ENCODE measurements around the gene SNCB. TPM values are rescaled to one million over a fixed set of nuclear protein-coding genes. Genes with fewer than 3 reads are reported as not detected.

SNCB gene
- total and polyA plus RNA-seq, 4 donors = 13.6 to 271 (median 157) TPM

GRCh38 chr5:176588297-176588696, 42.0 kb downstream of the SNCB start:
- peaks cover 48% of the 10 kb centered on the region for H3K36me3 ChIP-seq (ENCODE audit: control insufficient read depth, insufficient read depth, low read length)

GRCh38 chr5:176587398-176587797, 42.9 kb downstream of the SNCB start:
- Histone ChIP-seq H3K4me3 (ENCODE audit: low read depth, low read length) (no peak overlapping the region), H3K4me1 (ENCODE audit: control insufficient read depth, insufficient read depth, low read length) (no peaks in the 10 kb centered on the region), H3K27me3 (ENCODE audit: control insufficient read depth, insufficient read depth, low read length) (no peaks in the 10 kb centered on the region), H3K36me3 (ENCODE audit: control insufficient read depth, insufficient read depth, low read length) (peaks cover 44% of the 10 kb centered on the region), H3K27ac (ENCODE audit: low read depth, low read length) (no peak overlapping the region), H3K9me3 (ENCODE audit: control insufficient read depth, insufficient read depth, low read length) (peaks cover 3% of the 10 kb centered on the region)
- DNase-seq (ENCODE audit: low read depth in 4 of 6, low spot score in 6 of 6) = no peak
- 97% methylated on average over 3 of the region's 7 CpGs for WGBS (ENCODE audit: insufficient coverage)

More at GRCh38 chr5:176588297-176588696, 42.0 kb downstream of the SNCB start:
- Histone ChIP-seq H3K27ac (ENCODE audit: low read depth, low read length) (no peak overlapping the region), H3K9me3 (ENCODE audit: control insufficient read depth, insufficient read depth, low read length) (peaks cover 3% of the 10 kb centered on the region), H3K4me3 (ENCODE audit: low read depth, low read length) (no peak overlapping the region), H3K4me1 (ENCODE audit: control insufficient read depth, insufficient read depth, low read length) (no peaks in the 10 kb centered on the region), H3K27me3 (ENCODE audit: control insufficient read depth, insufficient read depth, low read length) (no peaks in the 10 kb centered on the region)
- no peak for DNase-seq (ENCODE audit: low read depth in 4 of 6, low spot score in 6 of 6)

- H3K4me3 ChIP-seq (ENCODE audit: low read depth, low read length) = no peak overlapping the region
- DNase-seq (ENCODE audit: low read depth in 4 of 6, low spot score in 6 of 6) = no peak
- 93% methylated on average over 3 of the region's 4 CpGs for WGBS (ENCODE audit: insufficient coverage)
- no peak overlapping the region for H3K27ac ChIP-seq (ENCODE audit: low read depth, low read length)
- peaks cover 7% of the 10 kb centered on the region for H3K36me3 ChIP-seq (ENCODE audit: control insufficient read depth, insufficient read depth, low read length)
- H3K27me3 ChIP-seq (ENCODE audit: control insufficient read depth, insufficient read depth, low read length) = no peaks in the 10 kb centered on the region
- peaks cover 9% of the 10 kb centered on the region for H3K4me1 ChIP-seq (ENCODE audit: control insufficient read depth, insufficient read depth, low read length)
- H3K9me3 ChIP-seq (ENCODE audit: control insufficient read depth, insufficient read depth, low read length) = peaks cover 3% of the 10 kb centered on the region
These were observed 47.3 kb downstream of the SNCB start for GRCh38 chr5:176583076-176583475.

DNA sequence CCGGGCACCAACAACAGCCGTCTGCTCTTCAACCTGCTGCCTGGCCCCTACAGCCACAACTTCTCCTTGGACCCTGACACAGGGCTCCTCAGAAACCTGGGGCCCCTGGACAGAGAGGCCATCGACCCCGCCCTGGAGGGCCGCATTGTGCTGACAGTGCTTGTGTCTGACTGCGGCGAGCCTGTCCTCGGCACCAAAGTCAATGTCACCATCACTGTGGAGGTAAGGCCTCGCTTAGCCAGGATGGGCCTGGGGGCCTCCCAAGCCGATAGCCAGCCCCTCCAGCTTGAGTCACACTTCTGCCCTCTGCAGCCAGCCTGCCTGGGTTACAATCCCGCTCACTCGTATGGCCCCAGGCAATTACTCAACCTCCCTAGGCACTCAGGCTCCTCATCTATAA, 49.0 kb downstream of the SNCB start:
- H3K36me3 ChIP-seq (ENCODE audit: control insufficient read depth, insufficient read depth, low read length) = peaks cover 8% of the 10 kb centered on the region
- no peaks in the 10 kb centered on the region for H3K27me3 ChIP-seq (ENCODE audit: control insufficient read depth, insufficient read depth, low read length)
- 87% methylated on average over 10 of the region's 12 CpGs for WGBS (ENCODE audit: insufficient coverage)
- no peak for DNase-seq (ENCODE audit: low read depth in 4 of 6, low spot score in 6 of 6)
- H3K4me1 ChIP-seq (ENCODE audit: control insufficient read depth, insufficient read depth, low read length) = peaks cover 17% of the 10 kb centered on the region
- H3K4me3 ChIP-seq (ENCODE audit: low read depth, low read length) = no peak overlapping the region
- peaks cover 3% of the 10 kb centered on the region for H3K9me3 ChIP-seq (ENCODE audit: control insufficient read depth, insufficient read depth, low read length)
- no peak overlapping the region for H3K27ac ChIP-seq (ENCODE audit: low read depth, low read length)

- Histone ChIP-seq H3K4me1 (ENCODE audit: control insufficient read depth, insufficient read depth, low read length) (peaks cover 17% of the 10 kb centered on the region), H3K9me3 (ENCODE audit: control insufficient read depth, insufficient read depth, low read length) (no peaks in the 10 kb centered on the region), H3K36me3 (ENCODE audit: control insufficient read depth, insufficient read depth, low read length) (peaks cover 4% of the 10 kb centered on the region), H3K27ac (ENCODE audit: low read depth, low read length) (no peak overlapping the region), H3K27me3 (ENCODE audit: control insufficient read depth, insufficient read depth, low read length) (no peaks in the 10 kb centered on the region), H3K4me3 (ENCODE audit: low read depth, low read length) (no peak overlapping the region)
- DNase-seq (ENCODE audit: low read depth in 4 of 6, low spot score in 6 of 6) = peak in 1 of 6 donors; percentile 38
- WGBS (ENCODE audit: insufficient coverage) = 53% methylated on average over 4 of the region's 4 CpGs
These were observed 51.0 kb downstream of the SNCB start for GRCh38 chr5:176579323-176579722.

DNA sequence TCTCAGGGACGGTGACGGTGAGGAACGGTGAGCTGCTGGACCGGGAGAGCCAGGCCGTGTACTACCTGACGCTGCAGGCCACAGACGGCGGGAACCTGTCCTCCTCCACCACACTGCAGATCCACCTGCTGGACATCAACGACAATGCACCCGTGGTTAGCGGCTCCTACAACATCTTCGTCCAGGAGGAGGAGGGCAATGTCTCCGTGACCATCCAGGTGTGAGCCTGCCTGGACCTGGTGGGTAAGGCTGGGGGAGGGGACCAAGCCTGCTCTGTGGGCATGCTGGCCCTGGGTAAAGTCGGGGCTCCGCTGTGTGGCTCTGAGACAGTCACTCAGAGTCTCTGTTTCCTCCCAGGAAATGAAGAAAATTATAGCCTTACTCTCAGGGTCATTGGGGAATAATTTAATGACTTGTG, 51.9 kb downstream of the SNCB start:
- Histone ChIP-seq H3K27ac (ENCODE audit: low read depth, low read length) (no peak overlapping the region), H3K4me3 (ENCODE audit: low read depth, low read length) (no peak overlapping the region), H3K9me3 (ENCODE audit: control insufficient read depth, insufficient read depth, low read length) (no peaks in the 10 kb centered on the region), H3K36me3 (ENCODE audit: control insufficient read depth, insufficient read depth, low read length) (peaks cover 4% of the 10 kb centered on the region), H3K4me1 (ENCODE audit: control insufficient read depth, insufficient read depth, low read length) (peaks cover 23% of the 10 kb centered on the region), H3K27me3 (ENCODE audit: control insufficient read depth, insufficient read depth, low read length) (no peaks in the 10 kb centered on the region)
- DNase-seq (ENCODE audit: low read depth in 4 of 6, low spot score in 6 of 6) = peak in 3 of 6 donors; percentile 13 to 80 (median 33)
- 30% methylated on average over 10 of the region's 15 CpGs for WGBS (ENCODE audit: insufficient coverage)

- no peaks in the 10 kb centered on the region for H3K9me3 ChIP-seq (ENCODE audit: control insufficient read depth, insufficient read depth, low read length)
- H3K4me1 ChIP-seq (ENCODE audit: control insufficient read depth, insufficient read depth, low read length) = peaks cover 23% of the 10 kb centered on the region
- 70% methylated on average over 32 of the region's 36 CpGs for WGBS (ENCODE audit: insufficient coverage)
- peaks cover 4% of the 10 kb centered on the region for H3K36me3 ChIP-seq (ENCODE audit: control insufficient read depth, insufficient read depth, low read length)
- H3K4me3 ChIP-seq (ENCODE audit: low read depth, low read length) = no peak overlapping the region
- no peaks in the 10 kb centered on the region for H3K27me3 ChIP-seq (ENCODE audit: control insufficient read depth, insufficient read depth, low read length)
- DNase-seq (ENCODE audit: low read depth in 4 of 6, low spot score in 6 of 6) = peak in 1 of 6 donors; percentile 69
- no peak overlapping the region for H3K27ac ChIP-seq (ENCODE audit: low read depth, low read length)
These were observed 52.8 kb downstream of the SNCB start for GRCh38 chr5:176577312-176578176.

DNA sequence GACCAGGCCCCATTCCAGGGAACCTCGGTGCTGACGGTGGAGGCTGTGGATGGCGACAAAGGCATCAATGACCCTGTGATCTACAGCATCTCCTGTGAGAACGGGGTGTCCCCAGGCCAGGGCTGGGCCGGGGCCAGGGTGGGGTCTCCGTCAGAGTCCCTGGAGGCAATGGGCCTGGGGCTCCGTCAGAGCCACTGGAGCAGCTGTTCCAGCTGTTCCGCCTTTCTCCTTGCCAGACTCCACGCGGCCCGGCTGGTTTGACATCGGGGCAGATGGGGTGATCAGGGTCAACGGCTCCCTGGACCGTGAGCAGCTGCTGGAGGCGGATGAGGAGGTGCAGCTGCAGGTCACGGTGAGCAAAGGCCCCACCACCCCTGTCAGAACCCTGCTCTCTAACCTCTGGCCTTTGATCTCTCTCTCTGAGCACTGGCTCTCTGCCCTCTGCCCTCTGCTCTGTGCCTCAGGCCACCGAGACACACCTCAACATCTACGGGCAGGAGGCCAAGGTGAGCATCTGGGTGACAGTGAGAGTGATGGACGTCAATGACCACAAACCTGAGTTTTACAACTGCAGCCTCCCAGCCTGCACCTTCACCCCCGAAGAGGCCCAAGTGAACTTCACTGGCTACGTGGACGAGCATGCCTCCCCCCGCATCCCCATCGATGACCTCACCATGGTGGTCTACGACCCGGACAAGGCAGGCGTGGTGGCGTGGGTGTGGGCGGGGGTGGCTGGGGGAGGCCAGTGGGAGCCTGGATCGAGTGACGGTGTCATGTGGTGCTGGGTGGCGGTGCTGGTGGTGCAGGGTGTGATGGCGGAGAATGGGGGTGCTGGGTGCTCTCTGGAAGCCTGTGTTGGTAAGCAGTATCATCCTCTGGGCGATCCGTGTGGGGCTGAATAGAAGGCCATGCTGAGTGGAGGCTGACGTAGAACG, 54.6 kb downstream of the SNCB start:
- WGBS (ENCODE audit: insufficient coverage) = 84% methylated on average over 37 of the region's 37 CpGs
- H3K27me3 ChIP-seq (ENCODE audit: control insufficient read depth, insufficient read depth, low read length) = no peaks in the 10 kb centered on the region
- peaks cover 4% of the 10 kb centered on the region for H3K36me3 ChIP-seq (ENCODE audit: control insufficient read depth, insufficient read depth, low read length)
- no peak overlapping the region for H3K27ac ChIP-seq (ENCODE audit: low read depth, low read length)
- H3K4me3 ChIP-seq (ENCODE audit: low read depth, low read length) = no peak overlapping the region
- no peak for DNase-seq (ENCODE audit: low read depth in 4 of 6, low spot score in 6 of 6)
- peaks cover 23% of the 10 kb centered on the region for H3K4me1 ChIP-seq (ENCODE audit: control insufficient read depth, insufficient read depth, low read length)
- no peaks in the 10 kb centered on the region for H3K9me3 ChIP-seq (ENCODE audit: control insufficient read depth, insufficient read depth, low read length)

DNA sequence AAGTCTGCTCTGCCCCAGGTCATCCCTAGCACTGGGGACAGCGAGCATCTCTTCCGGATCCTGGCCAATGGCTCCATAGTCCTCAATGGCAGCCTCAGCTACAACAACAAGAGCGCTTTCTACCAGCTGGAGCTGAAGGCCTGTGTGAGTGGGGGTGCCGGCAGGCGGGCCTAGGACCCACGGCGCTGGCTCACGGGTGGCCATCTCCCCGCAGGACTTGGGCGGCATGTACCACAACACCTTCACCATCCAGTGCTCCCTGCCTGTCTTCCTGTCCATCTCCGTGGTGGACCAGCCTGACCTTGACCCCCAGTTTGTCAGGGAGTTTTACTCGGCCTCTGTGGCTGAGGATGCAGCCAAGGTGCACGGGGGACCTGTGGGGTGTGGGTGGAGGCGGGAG, 55.3 kb downstream of the SNCB start:
- Histone ChIP-seq H3K27ac (ENCODE audit: low read depth, low read length) (no peak overlapping the region), H3K27me3 (ENCODE audit: control insufficient read depth, insufficient read depth, low read length) (no peaks in the 10 kb centered on the region), H3K36me3 (ENCODE audit: control insufficient read depth, insufficient read depth, low read length) (peaks cover 4% of the 10 kb centered on the region), H3K9me3 (ENCODE audit: control insufficient read depth, insufficient read depth, low read length) (no peaks in the 10 kb centered on the region), H3K4me3 (ENCODE audit: low read depth, low read length) (no peak overlapping the region), H3K4me1 (ENCODE audit: control insufficient read depth, insufficient read depth, low read length) (peaks cover 23% of the 10 kb centered on the region)
- WGBS (ENCODE audit: insufficient coverage) = 92% methylated on average over 6 of the region's 14 CpGs
- DNase-seq (ENCODE audit: low read depth in 4 of 6, low spot score in 6 of 6) = no peak
